CD4-positive, alpha-beta memory T cell (primary cell): ENCODE data around the gene SCML2. TPM values are rescaled to one million over a fixed set of nuclear protein-coding genes. Genes with fewer than 3 reads are reported as not detected.

Experiments
- CTCF ChIA-PET: fragments of 350-600 bp; sonication (Branson Sonifier 250); formaldehyde crosslinking; loops from one replicate; lab custom pipeline; 2021; ENCODE audit warnings: inconsistent platforms; ENCODE audit not compliant: partially characterized antibody; lab: Charles Lee
- POLR2A ChIA-PET: fragments of 350-600 bp; sonication (Branson Sonifier 250); formaldehyde crosslinking; loops from one replicate; lab custom pipeline; 2021; ENCODE audit not compliant: partially characterized antibody; lab: Charles Lee
- DNase-seq, 5 donors: peaks; one replicate each; pipeline versions ENCODE4 v3.0.0 to v3.0.0-alpha.2; 2020 to 2022; ENCODE audit warnings: mixed read lengths in 1 of 5
- H3K27ac ChIP-seq: one replicate; pipeline ENCODE4 v1.7.0; 2013; ENCODE audit warnings: low read depth, low read length
- H3K27me3 ChIP-seq: 2 replicates; pipeline ENCODE4 v1.7.0; 2013; ENCODE audit warnings: mild to moderate bottlenecking, low read length, moderate library complexity; ENCODE audit not compliant: insufficient read depth
- H3K36me3 ChIP-seq: 2 replicates; pipeline ENCODE4 v1.7.0; 2013; ENCODE audit warnings: mild to moderate bottlenecking, low read length, moderate library complexity; ENCODE audit not compliant: insufficient read depth
- H3K4me1 ChIP-seq: 2 replicates; pipeline ENCODE4 v1.7.0; 2013; ENCODE audit warnings: mild to moderate bottlenecking, low read length, moderate library complexity; ENCODE audit not compliant: insufficient read depth
- H3K4me3 ChIP-seq, 2 donors: one replicate each; pipeline ENCODE4 v1.7.0; 2013; ENCODE audit warnings: low read length in 2 of 2, mild to moderate bottlenecking in 1 of 2
- H3K9me3 ChIP-seq, 2 donors: one replicate each; pipeline ENCODE4 v1.7.0; 2013; ENCODE audit warnings: low read length in 2 of 2, control low read depth in 1 of 2; ENCODE audit not compliant: control insufficient read depth in 1 of 2
- H3K27ac Mint-ChIP-seq, 7 donors: one replicate each; pipeline ENCODE4 v1.8.0; 2020 to 2021; ENCODE audit warnings: mixed read lengths in 7 of 7, mild to moderate bottlenecking in 6 of 7, inconsistent platforms in 3 of 7, moderate library complexity in 3 of 7
- H3K27me3 Mint-ChIP-seq, 2 donors: one replicate each; pipeline ENCODE4 v1.8.0; 2020 to 2021; ENCODE audit warnings: mixed read lengths in 2 of 2
- H3K36me3 Mint-ChIP-seq, 2 donors: one replicate each; pipeline ENCODE4 v1.8.0; 2020 to 2021; ENCODE audit warnings: mixed read lengths in 2 of 2, inconsistent platforms in 1 of 2, mild to moderate bottlenecking in 1 of 2
- H3K4me1 Mint-ChIP-seq, 4 donors: one replicate each; pipeline ENCODE4 v1.8.0; 2020 to 2021; ENCODE audit warnings: mixed read lengths in 4 of 4, mild to moderate bottlenecking in 1 of 4
- H3K4me3 Mint-ChIP-seq, 8 donors: one replicate each; pipeline ENCODE4 v1.8.0; 2020 to 2021; ENCODE audit warnings: mixed read lengths in 8 of 8, mild to moderate bottlenecking in 7 of 8, moderate library complexity in 6 of 8, inconsistent platforms in 3 of 8
- H3K9me3 Mint-ChIP-seq, 8 donors: one replicate each; pipeline ENCODE4 v1.8.0; 2020 to 2021; ENCODE audit warnings: mixed read lengths in 8 of 8, mild to moderate bottlenecking in 5 of 8, inconsistent platforms in 3 of 8, moderate library complexity in 1 of 8
- intact Hi-C: fragments of 100-400 bp; cut with micrococcal nuclease; formaldehyde crosslinking; loops from one replicate; pipeline ENCODE4 v1.15.1; 2023
- polyA plus RNA-seq, 2 donors: library from polyadenylated mRNA; unstranded; fragments of 300-500 nt; fragmentation: Illumina TruSeq; gene quantifications; one replicate each; pipeline ENCODE4 v1.2.3, GENCODE V29; 2021
- total RNA-seq, 2 experiments: library from RNA; stranded (reverse); gene quantifications; one replicate each; pipeline ENCODE4 v1.2.3, GENCODE V29; 2021

The SCML2 gene
- total RNA-seq = 1 to 10 TPM; 1.2 to 1.7 TPM
- polyA plus RNA-seq = 1 to 10 TPM in 1 of 2 donors, under 1 TPM in 1; 0.41 to 1.3 TPM

DNA sequence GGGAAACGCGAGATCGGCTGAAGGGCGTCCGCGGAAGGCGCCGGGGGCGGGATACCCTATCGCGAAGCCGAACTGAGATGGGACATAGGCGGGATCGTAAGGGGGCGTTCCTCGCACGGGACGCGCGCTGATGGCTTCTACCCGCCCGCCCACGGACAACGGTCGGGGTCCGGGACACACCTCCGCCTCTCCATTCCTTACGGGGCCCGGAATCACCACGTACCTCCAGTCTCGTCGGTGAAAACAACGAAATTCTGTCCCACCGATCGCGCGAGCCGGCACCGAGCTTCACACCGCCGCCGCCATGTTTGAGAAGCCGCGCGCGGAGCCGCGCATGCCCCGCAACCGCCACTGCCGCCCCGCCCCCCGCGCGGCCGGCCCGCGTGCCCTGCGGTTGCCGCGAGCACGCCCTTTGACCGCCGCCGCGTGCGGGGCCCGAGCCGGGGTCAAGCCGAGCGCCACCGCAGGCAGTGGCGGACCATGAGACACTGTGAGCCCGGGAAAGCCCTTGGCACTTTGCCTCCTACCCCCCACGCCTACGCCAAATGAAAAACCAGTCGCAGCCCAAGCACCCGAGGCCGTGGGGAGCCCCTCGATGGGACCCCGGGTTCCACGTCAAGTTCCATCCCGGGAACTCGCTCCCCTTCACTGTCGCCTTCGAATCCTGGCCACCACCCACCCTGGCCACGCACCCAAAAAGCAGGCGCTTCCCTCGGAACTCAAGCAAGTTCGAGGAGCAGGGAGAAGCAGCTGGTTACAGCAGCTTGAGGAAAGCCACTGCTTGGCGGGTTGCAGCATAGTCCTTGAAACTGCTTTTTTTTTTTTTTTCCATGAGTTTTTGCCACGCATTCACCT, at the start of gene SCML2:
Gene SCML2, minus strand, starts transcription at position 320 of the 855 bp plus-strand sequence. CDS start 20,617 bp downstream, outside the sequence.
- peak within 1 kb of the TSS in 2 of 7 donors; percentile 37 to 57 for H3K27ac Mint-ChIP-seq
- CTCF ChIA-PET = interaction anchor here (1.2 kb wide), 1 partner anchor 35 kb away, joined by 3 read pairs; no protein-coding TSS in a partner anchor
- intact Hi-C loops = loop anchor here (1.0 to 2.0 kb wide), 3 partner anchors 23 to 320 kb away; partner anchors contain the start of gene CDKL5

DNA sequence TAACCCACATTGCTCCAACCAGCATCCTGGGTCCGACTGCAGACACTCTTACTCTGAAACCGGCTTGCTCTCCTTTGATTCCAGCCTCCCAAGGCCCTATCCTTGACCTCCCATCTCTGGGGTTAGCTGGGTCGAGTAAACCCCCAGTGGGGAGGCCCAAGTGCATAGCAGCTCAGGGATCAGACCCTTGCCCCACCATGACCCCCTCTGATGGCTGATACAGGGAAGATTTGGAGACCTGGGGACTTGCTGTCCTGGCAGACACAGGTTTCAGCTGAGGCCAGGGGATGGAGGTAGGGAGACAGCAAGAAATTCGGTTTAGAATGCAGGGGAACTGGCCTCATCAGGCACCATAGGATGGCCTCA, 47.3 kb upstream of the SCML2 start:
- H3K27ac Mint-ChIP-seq = no peak overlapping the region
- ChIA-PET POLR2A (no interaction called here), CTCF (no interaction called here)
- no peak overlapping the region for H3K4me3 ChIP-seq
- H3K27ac ChIP-seq = no peak overlapping the region
- no peaks in the 10 kb centered on the region for H3K9me3 ChIP-seq
- no peaks in the 10 kb centered on the region for H3K27me3 ChIP-seq
- no peaks in the 10 kb centered on the region for H3K36me3 Mint-ChIP-seq
- peaks cover 0 to 2% (median 0%) of the 10 kb centered on the region in 4 donors for H3K4me1 Mint-ChIP-seq
- no peaks in the 10 kb centered on the region for H3K27me3 Mint-ChIP-seq
- no peaks in the 10 kb centered on the region for H3K9me3 Mint-ChIP-seq
- intact Hi-C loops = no loop called here
- no peaks in the 10 kb centered on the region for H3K4me1 ChIP-seq
- H3K4me3 Mint-ChIP-seq = no peak overlapping the region
- no peaks in the 10 kb centered on the region for H3K36me3 ChIP-seq
- DNase-seq = no peak

More for the DNA sequence above, at the start of gene SCML2:
- Mint-ChIP-seq H3K4me1 (peaks cover 0 to 5% (median 2%) of the 10 kb centered on the region in 4 donors), H3K27me3 (no peaks in the 10 kb centered on the region), H3K9me3 (peaks cover 0 to 2% (median 0%) of the 10 kb centered on the region in 8 donors), H3K4me3 (peak within 1 kb of the TSS; percentile 82 to 87 (median 84)), H3K36me3 (no peaks in the 10 kb centered on the region)
- Histone ChIP-seq H3K4me1 (peaks cover 4% of the 10 kb centered on the region), H3K36me3 (no peaks in the 10 kb centered on the region), H3K27me3 (no peaks in the 10 kb centered on the region), H3K9me3 (no peaks in the 10 kb centered on the region), H3K4me3 (peak within 1 kb of the TSS in 1 of 2 donors; percentile 32), H3K27ac (no peak within 1 kb of the TSS)
- peak; percentile 15 to 36 (median 23) for DNase-seq
- POLR2A ChIA-PET = interaction anchor here (0.5 kb wide), 1 partner anchor 23 kb away, joined by 4 read pairs; no protein-coding TSS in a partner anchor

DNA sequence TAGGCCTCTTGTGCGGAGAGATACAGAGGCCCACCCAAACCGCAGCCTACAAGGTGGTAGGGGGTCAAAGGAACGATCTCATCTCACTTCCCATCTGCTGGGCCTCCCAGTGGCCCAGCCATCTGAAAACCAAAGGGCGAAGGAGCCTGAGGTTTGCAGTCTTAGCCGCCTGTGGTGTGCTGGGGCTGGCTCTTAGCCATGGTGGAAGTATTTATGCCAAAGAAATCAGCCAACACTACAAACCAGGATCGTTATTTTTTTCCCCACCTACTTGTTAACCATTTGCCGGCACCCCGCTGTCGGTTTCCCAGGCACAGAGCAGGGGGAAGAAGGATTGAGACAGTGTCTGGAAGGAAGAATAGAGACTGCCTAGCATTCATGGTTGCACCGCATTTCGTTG, 40.0 kb upstream of the SCML2 start:
- ChIA-PET CTCF (no interaction called here), POLR2A (no interaction called here)
- Histone ChIP-seq H3K27me3 (no peaks in the 10 kb centered on the region), H3K9me3 (no peaks in the 10 kb centered on the region), H3K4me3 (no peak overlapping the region), H3K27ac (no peak overlapping the region), H3K36me3 (no peaks in the 10 kb centered on the region), H3K4me1 (no peaks in the 10 kb centered on the region)
- intact Hi-C loops = no loop called here
- Mint-ChIP-seq H3K36me3 (no peaks in the 10 kb centered on the region), H3K27ac (no peak overlapping the region), H3K4me3 (no peak overlapping the region), H3K4me1 (peaks cover 0 to 5% (median 0%) of the 10 kb centered on the region in 4 donors), H3K27me3 (no peaks in the 10 kb centered on the region), H3K9me3 (no peaks in the 10 kb centered on the region)
- no peak for DNase-seq

DNA sequence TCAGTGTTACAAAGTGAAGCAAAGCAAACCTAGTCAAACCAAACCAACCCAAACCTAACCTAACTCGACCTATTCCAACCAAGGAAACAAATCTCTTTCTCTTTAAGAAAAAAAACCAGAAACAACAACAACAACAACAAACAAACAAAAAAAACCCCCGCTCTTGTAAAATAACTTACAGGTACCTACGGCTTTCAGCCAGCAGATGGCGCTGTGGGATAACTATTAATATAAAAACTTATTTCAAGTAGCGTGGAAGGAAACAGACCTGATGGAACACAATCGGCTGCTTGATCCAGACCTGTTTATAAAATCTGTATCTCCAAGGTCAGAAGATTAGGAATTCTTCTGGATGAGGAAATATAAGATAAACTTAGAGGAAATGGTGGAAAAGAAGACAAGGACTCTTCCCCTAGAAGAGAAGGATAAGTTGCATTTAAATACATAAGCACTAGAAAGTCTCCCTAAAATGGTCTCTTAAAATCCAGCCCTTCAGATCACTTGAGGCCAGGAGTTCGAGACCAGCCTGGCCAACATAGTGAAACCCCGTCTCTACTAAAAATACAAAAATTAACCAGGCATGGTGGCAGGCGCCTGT, 36.6 kb upstream of the SCML2 start:
- Histone ChIP-seq H3K9me3 (no peaks in the 10 kb centered on the region), H3K4me1 (no peaks in the 10 kb centered on the region), H3K27ac (no peak overlapping the region), H3K4me3 (no peak overlapping the region), H3K27me3 (no peaks in the 10 kb centered on the region), H3K36me3 (no peaks in the 10 kb centered on the region)
- H3K27ac Mint-ChIP-seq = peak overlapping the region in 5 of 7 donors; percentile 7 to 70 (median 53)
- no peaks in the 10 kb centered on the region for H3K36me3 Mint-ChIP-seq
- CTCF ChIA-PET = interaction anchor here (1.3 kb wide), 1 partner anchor 943 kb away, joined by 5 read pairs; no protein-coding TSS in a partner anchor
- POLR2A ChIA-PET = no interaction called here
- intact Hi-C loops = loop anchor here (1.0 kb wide), 3 partner anchors 495 to 943 kb away; no protein-coding TSS in a partner anchor
- H3K27me3 Mint-ChIP-seq = no peaks in the 10 kb centered on the region
- peaks cover 0 to 4% (median 0%) of the 10 kb centered on the region in 4 donors for H3K4me1 Mint-ChIP-seq
- no peaks in the 10 kb centered on the region for H3K9me3 Mint-ChIP-seq
- H3K4me3 Mint-ChIP-seq = peak overlapping the region in 1 of 8 donors; percentile 21
- DNase-seq = peak; percentile 55 to 62 (median 61)

DNA sequence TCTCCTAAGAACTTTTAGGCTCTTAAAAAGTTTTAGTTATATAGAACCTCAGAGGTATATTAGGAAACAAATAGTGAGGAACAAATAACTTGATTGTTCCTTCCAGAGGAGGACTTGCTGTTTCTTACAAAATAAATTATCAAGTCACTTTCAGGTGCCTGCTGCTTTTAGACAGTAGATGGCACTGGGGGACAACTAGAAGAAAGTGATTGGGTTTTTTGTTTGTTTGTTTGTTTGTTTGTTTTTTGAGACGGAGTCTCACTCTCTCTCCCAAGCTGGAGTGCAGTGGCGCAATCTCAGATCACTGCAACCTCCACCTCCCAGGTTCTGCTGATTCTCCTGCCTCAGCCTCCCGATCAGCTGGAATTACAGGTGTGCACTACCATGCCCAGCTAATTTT, 35.5 kb upstream of the SCML2 start:
- H3K27ac ChIP-seq = no peak overlapping the region
- H3K27ac Mint-ChIP-seq = no peak overlapping the region
- H3K4me1 ChIP-seq = no peaks in the 10 kb centered on the region
- no peaks in the 10 kb centered on the region for H3K27me3 ChIP-seq
- no peak overlapping the region for H3K4me3 ChIP-seq
- ChIA-PET POLR2A (no interaction called here), CTCF (interaction anchor here (0.7 to 1.9 kb wide), 4 partner anchors 35 to 1327 kb away, joined by 3 to 6 read pairs (median 4); partner anchors contain the start of gene SCML2)
- no peak for DNase-seq
- H3K4me1 Mint-ChIP-seq = peaks cover 0 to 4% (median 0%) of the 10 kb centered on the region in 4 donors
- no peaks in the 10 kb centered on the region for H3K36me3 Mint-ChIP-seq
- H3K9me3 Mint-ChIP-seq = no peaks in the 10 kb centered on the region
- no peaks in the 10 kb centered on the region for H3K27me3 Mint-ChIP-seq
- H3K9me3 ChIP-seq = no peaks in the 10 kb centered on the region
- no peak overlapping the region for H3K4me3 Mint-ChIP-seq
- no peaks in the 10 kb centered on the region for H3K36me3 ChIP-seq
- intact Hi-C loops = no loop called here

DNA sequence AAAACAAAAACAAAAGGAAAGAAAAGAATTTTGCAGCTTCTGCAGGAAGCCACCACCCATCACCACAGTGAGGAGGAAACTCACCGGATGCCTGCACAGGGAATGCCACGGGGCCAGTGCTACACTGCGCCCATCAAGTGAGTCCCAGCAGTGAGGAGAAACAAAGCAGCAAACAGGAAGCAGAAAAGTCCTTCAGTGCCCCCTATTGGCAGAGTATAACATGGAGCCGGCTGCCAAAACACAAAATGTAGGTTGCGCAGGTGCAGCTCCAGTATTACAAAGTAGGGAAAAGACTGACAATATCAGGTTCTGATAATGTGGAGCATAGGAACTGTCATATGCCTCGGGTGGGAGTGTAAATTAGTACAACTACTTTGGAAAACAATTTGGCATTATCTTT, 23.3 kb upstream of the SCML2 start:
- peaks cover 0 to 2% of the 10 kb centered on the region in 2 donors for H3K27me3 Mint-ChIP-seq
- H3K4me3 ChIP-seq = no peak overlapping the region
- H3K4me1 Mint-ChIP-seq = peaks cover 0 to 6% (median 4%) of the 10 kb centered on the region in 4 donors
- POLR2A ChIA-PET = no interaction called here
- DNase-seq = peak in 4 of 5 donors; percentile 16 to 28 (median 22)
- no peak overlapping the region for H3K27ac ChIP-seq
- intact Hi-C loops = loop anchor here (1.0 to 2.0 kb wide), 4 partner anchors 23 to 633 kb away; partner anchors contain the start of gene SCML2
- H3K4me3 Mint-ChIP-seq = peak overlapping the region in 1 of 8 donors; percentile 54
- H3K9me3 ChIP-seq = no peaks in the 10 kb centered on the region
- no peaks in the 10 kb centered on the region for H3K4me1 ChIP-seq
- H3K9me3 Mint-ChIP-seq = peaks cover 0 to 2% (median 0%) of the 10 kb centered on the region in 8 donors
- CTCF ChIA-PET = interaction anchor here (0.8 to 1.7 kb wide), 5 partner anchors 9 to 1134 kb away, joined by 3 to 9 read pairs (median 4); no protein-coding TSS in a partner anchor
- no peaks in the 10 kb centered on the region for H3K36me3 Mint-ChIP-seq
- H3K27me3 ChIP-seq = no peaks in the 10 kb centered on the region
- peak overlapping the region in 2 of 7 donors; percentile 24 to 36 for H3K27ac Mint-ChIP-seq
- no peaks in the 10 kb centered on the region for H3K36me3 ChIP-seq
